GM21367 (cell line): ENCODE results near the gene POPDC3.
"Not testable (repeated sequence)": the region's sequence is repeated elsewhere in the genome, so short reads cannot be mapped to it uniquely, and the experiment has no call there.

Experiments
- ATAC-seq: cut with Tn5 transposase; IDR thresholded peaks from one replicate; pipeline ENCODE4 v1.9.1; 2021; ENCODE audit not compliant: unreplicated experiment

Gene POPDC3

GRCh38 chr6:105196076-105196475 is 16.3 kb upstream of the POPDC3 start:
- no peak for ATAC-seq

GRCh38 chr6:105194591-105194990 is 14.8 kb upstream of the POPDC3 start:
- ATAC-seq = no peak

DNA sequence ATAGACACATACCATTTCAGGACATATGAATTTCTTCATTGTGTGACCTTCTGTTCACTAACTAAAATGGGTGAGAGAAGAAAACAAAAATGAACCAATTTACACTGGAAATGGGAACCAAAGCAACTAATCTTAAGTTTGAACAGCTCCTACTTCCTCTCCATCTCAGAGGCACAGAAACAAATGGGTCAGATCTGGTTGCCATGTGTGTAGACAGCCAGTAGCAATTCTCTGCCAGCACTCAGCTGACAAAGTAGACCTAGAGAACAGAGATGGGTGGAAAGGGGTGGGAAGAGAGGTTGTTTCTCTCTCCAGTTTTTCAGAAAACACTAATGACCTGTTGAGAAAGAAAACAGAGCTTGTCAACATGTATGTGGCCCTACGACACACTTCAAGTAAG is 14.3 kb upstream of the POPDC3 start:
- ATAC-seq = no peak

GRCh38 chr6:105193647-105194046 is 13.8 kb upstream of the POPDC3 start:
- ATAC-seq = no peak

- no peak for ATAC-seq
These were observed 13.1 kb upstream of the POPDC3 start for GRCh38 chr6:105192707-105193465.

DNA sequence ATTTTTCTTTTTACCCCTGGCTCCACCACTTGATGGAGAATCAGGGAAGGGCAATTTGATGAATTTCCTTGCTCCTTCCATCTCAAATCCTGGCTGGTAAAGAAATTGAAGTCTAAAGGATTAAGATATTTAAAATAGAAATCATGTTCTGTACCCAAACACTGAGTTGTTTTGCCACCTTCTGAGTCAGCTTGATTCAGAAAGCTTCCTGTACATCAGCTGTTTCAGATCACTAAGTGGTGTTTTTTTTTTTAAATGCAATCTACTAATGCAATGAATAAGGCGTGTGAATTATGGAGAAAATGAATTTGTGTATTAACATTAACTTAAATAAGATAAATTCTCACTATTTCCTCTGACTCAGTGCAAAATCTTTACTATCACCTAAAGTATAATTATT is 11.5 kb upstream of the POPDC3 start:
- ATAC-seq = no peak

GRCh38 chr6:105189026-105189820 is 9.4 kb upstream of the POPDC3 start:
- ATAC-seq = no peak

DNA sequence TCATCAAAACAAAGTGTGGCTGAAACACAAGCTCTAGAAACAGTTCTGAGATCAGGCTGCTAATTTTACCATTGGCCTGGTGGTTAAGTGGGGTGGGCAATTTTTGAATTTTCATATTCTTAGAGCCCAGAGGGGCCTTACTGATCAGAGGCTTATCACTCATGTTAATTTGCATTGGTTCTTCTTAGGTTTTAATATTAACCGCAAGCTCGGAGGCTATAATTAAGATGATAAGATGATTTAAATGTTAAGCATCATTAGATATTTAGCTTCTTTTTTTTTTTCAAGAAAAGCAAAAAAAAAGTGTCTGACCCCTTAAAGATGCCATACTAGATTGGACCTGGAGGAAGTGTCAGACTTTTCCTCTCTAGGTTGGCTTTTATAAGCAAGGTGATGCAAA is 8.4 kb upstream of the POPDC3 start:
- ATAC-seq = no peak

DNA sequence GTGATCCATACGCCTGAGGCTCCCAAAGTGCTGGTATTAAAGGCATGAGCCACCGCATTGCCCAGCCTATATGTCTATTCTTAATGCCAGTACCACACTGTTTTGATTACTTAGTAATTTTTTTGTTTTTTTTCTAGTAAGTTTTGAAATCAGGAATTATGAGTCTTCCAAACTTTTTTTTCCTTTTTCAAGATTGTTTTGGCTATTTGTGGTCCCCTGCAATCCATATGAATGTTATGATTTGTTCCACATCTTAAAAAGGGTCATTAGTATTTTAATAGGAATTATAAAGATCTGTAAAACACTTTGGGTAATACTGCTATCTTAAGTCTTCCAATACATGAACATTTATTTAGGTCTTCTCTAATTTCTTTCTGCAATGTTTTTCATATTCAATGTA is 6.8 kb upstream of the POPDC3 start:
- ATAC-seq = no peak

GRCh38 chr6:105184921-105185320 is 5.1 kb upstream of the POPDC3 start:
- no peak for ATAC-seq

DNA sequence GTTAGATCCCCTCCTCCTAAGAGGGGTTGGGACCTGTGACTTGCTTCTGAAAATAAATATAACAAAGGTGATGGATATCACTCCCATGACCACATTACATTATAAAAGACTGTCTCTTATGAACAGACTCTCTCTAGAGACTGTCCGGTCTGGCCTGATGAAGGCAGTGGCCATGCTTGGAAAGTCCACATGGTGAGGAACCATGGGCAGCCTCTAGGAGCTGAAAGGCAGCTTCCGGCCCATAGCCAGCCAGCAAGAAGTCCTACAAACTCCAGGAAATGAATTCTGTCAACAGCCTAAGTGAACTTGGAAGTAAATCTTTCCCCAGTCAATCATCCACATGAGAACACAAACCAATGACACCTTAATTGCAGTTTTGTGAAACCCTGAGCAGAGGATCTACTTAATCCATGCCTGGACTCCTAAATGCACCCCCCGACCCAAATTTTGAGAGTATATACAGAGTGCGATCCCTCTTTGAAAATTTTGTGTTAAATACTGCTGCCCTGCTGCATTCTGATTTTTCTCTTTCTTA is 2.2 kb upstream of the POPDC3 start:
- no peak for ATAC-seq

DNA sequence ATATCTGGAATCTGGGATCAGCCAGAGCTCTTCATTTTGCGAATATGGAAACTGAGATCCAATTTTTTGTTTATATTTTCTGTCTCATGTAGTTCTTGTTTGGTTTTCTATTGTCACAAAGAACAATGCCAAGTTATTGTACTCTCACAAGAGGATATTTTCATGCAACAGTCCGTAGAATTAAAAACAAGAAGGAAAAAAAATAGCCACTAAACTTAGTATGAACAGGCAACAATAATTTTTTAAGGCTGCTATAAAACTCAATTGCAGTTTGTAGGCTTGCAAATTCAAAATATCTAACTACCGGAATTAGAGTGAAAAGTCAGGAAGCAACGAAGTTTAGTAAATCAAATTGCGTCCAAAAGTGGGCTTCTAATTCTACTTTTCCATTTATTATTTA is 1.2 kb downstream of the POPDC3 start:
- ATAC-seq = no peak

DNA sequence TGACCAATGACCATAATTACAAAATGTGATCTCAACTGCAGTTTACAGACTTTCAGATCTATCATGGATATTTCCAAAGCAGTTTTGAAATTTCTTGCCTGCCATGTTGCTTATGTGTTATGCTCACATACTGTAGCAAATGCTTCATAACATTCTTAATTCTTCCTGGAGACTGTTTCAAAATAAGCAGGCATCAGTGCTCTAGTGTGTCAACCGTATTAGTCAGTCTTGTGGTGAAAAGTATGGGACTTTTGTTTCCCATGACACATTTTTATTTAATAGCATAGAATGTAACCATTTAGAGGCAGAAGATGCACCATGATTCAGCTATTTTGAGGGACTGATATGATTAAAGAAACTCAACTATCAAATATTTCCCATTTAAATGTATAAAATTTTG is 1.7 kb downstream of the POPDC3 start:
- ATAC-seq = no peak

- ATAC-seq = no peak
These were observed 2.3 kb downstream of the POPDC3 start for GRCh38 chr6:105177556-105177955.

- no peak for ATAC-seq
These were observed 5.3 kb downstream of the POPDC3 start for GRCh38 chr6:105174512-105174911.

GRCh38 chr6:105172515-105172914 is 7.3 kb downstream of the POPDC3 start:
- not testable (repeated sequence) for ATAC-seq

- ATAC-seq = no peak
These were observed 9.8 kb downstream of the POPDC3 start for GRCh38 chr6:105170059-105170458.

- no peak for ATAC-seq
These were observed 11.9 kb downstream of the POPDC3 start for GRCh38 chr6:105167914-105168313.

- no peak for ATAC-seq
These were observed 15.4 kb downstream of the POPDC3 start for GRCh38 chr6:105164418-105164817.

- ATAC-seq = no peak
These were observed 16.6 kb downstream of the POPDC3 start for GRCh38 chr6:105163183-105163582.

GRCh38 chr6:105162377-105162776 is 17.4 kb downstream of the POPDC3 start:
- no peak for ATAC-seq

DNA sequence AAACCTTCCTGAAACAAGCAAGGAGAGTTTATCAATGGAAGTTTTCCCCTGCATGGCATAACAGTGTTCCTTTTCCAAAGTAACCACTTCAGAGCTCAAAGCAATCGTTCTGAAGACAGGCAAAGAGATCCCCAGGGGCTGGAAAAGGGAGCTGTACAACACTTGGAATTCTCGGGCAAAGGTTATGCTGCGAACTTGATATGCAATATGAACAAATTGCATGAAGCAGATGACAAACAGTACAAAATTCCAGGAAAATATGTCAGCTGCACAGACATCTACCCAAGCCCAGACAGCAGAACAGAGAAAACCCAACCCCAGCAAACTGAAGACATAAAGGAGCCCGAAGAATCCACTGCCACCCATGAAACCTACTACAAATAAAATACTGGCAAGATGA is 18.4 kb downstream of the POPDC3 start:
- no peak for ATAC-seq
